Calu3 (cell line): ENCODE data around the gene SERBP1. TPM values are rescaled to one million over a fixed set of nuclear protein-coding genes. Genes with fewer than 3 reads are reported as not detected.
"Not testable (repeated sequence)": the region's sequence is repeated elsewhere in the genome, so short reads cannot be mapped to it uniquely, and the experiment has no call there.

Experiments used
- BruUV-seq: library from RNA; stranded (reverse); fragments of 400-500 nt; replicated peaks from 2 replicates; lab custom pipeline; 2021; lab: Mats Ljungman, UMichigan
- CTCF ChIA-PET: fragments of 300-600 bp; sonication (Branson Sonifier 250); formaldehyde crosslinking; loops from one replicate; lab custom pipeline; 2022; ENCODE audit warnings: antibody characterized with exemption; lab: Charles Lee
- DNase-seq: peaks from one replicate; pipeline ENCODE4 v3.0.0; 2022
- H3K27ac Mint-ChIP-seq: one replicate; pipeline ENCODE4 v1.8.0; 2022; ENCODE audit warnings: mixed read lengths; ENCODE audit not compliant: unreplicated experiment
- H3K27me3 Mint-ChIP-seq: one replicate; pipeline ENCODE4 v1.8.0; 2022; ENCODE audit warnings: mixed read lengths; ENCODE audit not compliant: unreplicated experiment
- H3K36me3 Mint-ChIP-seq: one replicate; pipeline ENCODE4 v1.8.0; 2022; ENCODE audit warnings: mild to moderate bottlenecking, moderate library complexity, mixed read lengths; ENCODE audit not compliant: insufficient read depth, unreplicated experiment
- H3K4me1 Mint-ChIP-seq: one replicate; pipeline ENCODE4 v1.8.0; 2022; ENCODE audit warnings: mild to moderate bottlenecking, low read depth, mixed read lengths; ENCODE audit not compliant: unreplicated experiment
- H3K4me3 Mint-ChIP-seq: one replicate; pipeline ENCODE4 v1.8.0; 2022; ENCODE audit warnings: mild to moderate bottlenecking, low read depth, moderate library complexity, mixed read lengths; ENCODE audit not compliant: unreplicated experiment
- H3K9me3 Mint-ChIP-seq: one replicate; pipeline ENCODE4 v1.8.0; 2022; ENCODE audit warnings: low read depth, mixed read lengths; ENCODE audit not compliant: unreplicated experiment
- CTCF ChIP-seq: fragments of 200-600 bp; IDR thresholded peaks from one replicate; pipeline ENCODE4 v1.8.0; 2022; ENCODE audit warnings: antibody characterized with exemption; ENCODE audit not compliant: unreplicated experiment
- intact Hi-C: fragments of 100-400 bp; cut with micrococcal nuclease; formaldehyde crosslinking; loops from one replicate; pipeline ENCODE4 v1.10.0; 2022; ENCODE audit not compliant: unreplicated experiment
- total RNA-seq: library from RNA; stranded (reverse); gene quantifications from 2 replicates; pipeline ENCODE4 v1.2.3, GENCODE V29; 2022

Gene SERBP1
- total RNA-seq, 1 experiment from 2014 or later: 226 TPM

- no peaks in the 10 kb centered on the region for H3K9me3 Mint-ChIP-seq
- peaks cover 4% of the 10 kb centered on the region for H3K4me1 Mint-ChIP-seq
- peaks cover 70% of the 10 kb centered on the region for H3K36me3 Mint-ChIP-seq
- no TSS peak for BruUV-seq
- H3K27ac Mint-ChIP-seq: no peak overlapping the region
- CTCF ChIA-PET: no interaction called here
- no peaks in the 10 kb centered on the region for H3K27me3 Mint-ChIP-seq
- no peak for TF ChIP-seq CTCF
- DNase-seq: no peak
- H3K4me3 Mint-ChIP-seq: no peak overlapping the region
- intact Hi-C loops: no loop called here
These were observed 24.5 kb downstream of the SERBP1 start for GRCh38 chr1:67405473-67406245.

- Mint-ChIP-seq H3K36me3 (peaks cover 64% of the 10 kb centered on the region), H3K9me3 (no peaks in the 10 kb centered on the region), H3K4me3 (no peak overlapping the region), H3K4me1 (peaks cover 10% of the 10 kb centered on the region), H3K27me3 (no peaks in the 10 kb centered on the region), H3K27ac (no peak overlapping the region)
- BruUV-seq: no TSS peak
- no peak for TF ChIP-seq CTCF
- intact Hi-C loops: no loop called here
- CTCF ChIA-PET: no interaction called here
- DNase-seq: peak; percentile 11
These were observed 26.0 kb downstream of the SERBP1 start for GRCh38 chr1:67404212-67404620.

GRCh38 chr1:67401443-67401842 is 28.8 kb downstream of the SERBP1 start:
- Mint-ChIP-seq H3K4me1 (peaks cover 10% of the 10 kb centered on the region), H3K4me3 (no peak overlapping the region), H3K9me3 (no peaks in the 10 kb centered on the region), H3K36me3 (peaks cover 75% of the 10 kb centered on the region), H3K27me3 (no peaks in the 10 kb centered on the region), H3K27ac (peak overlapping the region; percentile 7)
- CTCF ChIA-PET: no interaction called here
- TF ChIP-seq CTCF: no peak
- no peak for DNase-seq
- BruUV-seq: no TSS peak
- intact Hi-C loops: no loop called here

GRCh38 chr1:67400029-67400786 is 30.0 kb downstream of the SERBP1 start:
- BruUV-seq, H3K9me3 Mint-ChIP-seq, intact Hi-C loops, H3K4me3 Mint-ChIP-seq, H3K27me3 Mint-ChIP-seq, CTCF ChIA-PET: not testable (repeated sequence)
- Mint-ChIP-seq H3K27ac (peak overlapping the region; percentile 62), H3K4me1 (peaks cover 10% of the 10 kb centered on the region), H3K36me3 (peaks cover 71% of the 10 kb centered on the region)
- peak; percentile 45 for DNase-seq
